GM12878 (cell line): ENCODE results near the gene FDXR. TPM values are rescaled to one million over a fixed set of nuclear protein-coding genes. Genes with fewer than 3 reads are reported as not detected.

Experiments used
- ATAC-seq: fragments of 200-7000 bp; cut with Tn5 transposase; 3 replicates; pipeline ENCODE4 v1.9.1; 2020; ENCODE audit warnings: mild to moderate bottlenecking, moderate library complexity
- BruUV-seq: library from RNA; stranded (reverse); fragments of 400-500 nt; replicated peaks from 2 replicates; lab custom pipeline; 2021; lab: Mats Ljungman, UMichigan
- CTCF ChIA-PET: fragments of 300-600 bp; sonication (Branson Sonifier 250); formaldehyde crosslinking; extraction: SDS; loops from one replicate; lab custom pipeline; 2021; ENCODE audit warnings: inconsistent platforms; lab: Yijun Ruan, JAX
- POLR2A ChIA-PET: fragments of 350-600 bp; formaldehyde crosslinking; extraction: SDS; loops from one replicate; lab custom pipeline; 2021; ENCODE audit warnings: inconsistent platforms; lab: Charles Lee
- RAD21 ChIA-PET: fragments of 300-600 bp; sonication (Branson Sonifier 250); formaldehyde crosslinking; loops from one replicate; lab custom pipeline; 2023; ENCODE audit warnings: antibody characterized with exemption; ENCODE audit not compliant: unreplicated experiment; lab: Charles Lee
- SMC1A ChIA-PET: fragments of 300-600 bp; sonication (Branson Sonifier 250); formaldehyde crosslinking; loops from one replicate; lab custom pipeline; 2023; ENCODE audit not compliant: unreplicated experiment, uncharacterized antibody; lab: Charles Lee
- DNase-seq: peaks from one replicate; pipeline ENCODE4 v3.0.0-alpha.2; 2011; ENCODE audit warnings: low read depth, low spot score
- FAIRE-seq: peaks from 3 replicates; lab custom pipeline; 2011; peaks lifted over from hg19 to GRCh38; lab: Jason Lieb, UNC
- H2AFZ ChIP-seq: 2 replicates; pipeline ENCODE4 v1.6.0; 2011; ENCODE audit warnings: low read depth, low read length, control low read depth; ENCODE audit not compliant: control insufficient read depth
- H3K27ac ChIP-seq: 2 replicates; pipeline ENCODE4 v1.5.1; 2011; ENCODE audit warnings: control low read depth; ENCODE audit not compliant: control insufficient read depth, insufficient read depth
- H3K27me3 ChIP-seq, 2 experiments: replicated peaks in 1 of 2; 2 replicates each; pipeline versions ENCODE4 v1.6.0 to v1.6.1; 2011; ENCODE audit warnings: low read length in 1 of 2; ENCODE audit not compliant: control insufficient read depth in 2 of 2, insufficient read depth in 2 of 2
- H3K36me3 ChIP-seq, 2 experiments: 2 replicates each; pipeline ENCODE4 v1.5.1; 2011; ENCODE audit warnings: low read length in 1 of 2; ENCODE audit not compliant: control insufficient read depth in 2 of 2, insufficient read depth in 2 of 2
- H3K4me1 ChIP-seq: 2 replicates; pipeline ENCODE4 v1.6.1; 2011; ENCODE audit warnings: mild to moderate bottlenecking, low read length, moderate library complexity, mixed read lengths; ENCODE audit not compliant: control insufficient read depth, insufficient read depth
- H3K4me2 ChIP-seq: 2 replicates; pipeline ENCODE4 v1.6.0; 2011; ENCODE audit warnings: control low read depth; ENCODE audit not compliant: control insufficient read depth, insufficient read depth
- H3K4me3 ChIP-seq: fragments of 200-600 bp; sonication (generic); 2 replicates; pipeline ENCODE4 v1.5.1; 2016
- H3K79me2 ChIP-seq: 2 replicates; pipeline ENCODE4 v1.6.0; 2011; ENCODE audit warnings: low read length; ENCODE audit not compliant: control insufficient read depth, insufficient read depth
- H3K9ac ChIP-seq: 2 replicates; pipeline ENCODE4 v1.8.0; 2011; ENCODE audit warnings: low read length, control low read depth, mixed read lengths; ENCODE audit not compliant: control insufficient read depth, insufficient read depth
- H3K9me3 ChIP-seq: replicated peaks from 3 replicates; pipeline ENCODE4 v1.5.1; 2011; ENCODE audit warnings: mild to moderate bottlenecking, low read length; ENCODE audit not compliant: control insufficient read depth, insufficient read depth
- H4K20me1 ChIP-seq: 2 replicates; pipeline ENCODE4 v1.6.0; 2011; ENCODE audit not compliant: control insufficient read depth, insufficient read depth
- HDAC6 ChIP-seq: fragments of 200-600 bp; sonication (generic); IDR thresholded peaks from one replicate; pipeline ENCODE4 v1.8.0; 2017; ENCODE audit warnings: antibody characterized with exemption; ENCODE audit not compliant: unreplicated experiment
- IKZF1 ChIP-seq: fragments of 450-650 bp; conservative IDR thresholded peaks from 2 replicates; pipeline ENCODE4 v1.6.1; 2017; ENCODE audit warnings: antibody characterized with exemption, mild to moderate bottlenecking
- POLR2A ChIP-seq: IDR thresholded peaks from 2 replicates; pipeline ENCODE4 v1.6.1; 2011; ENCODE audit warnings: low read depth, mild to moderate bottlenecking, low read length
- SUPT20H ChIP-seq: IDR thresholded peaks from 2 replicates; pipeline ENCODE4 v1.6.1; 2011; ENCODE audit warnings: low read depth, mild to moderate bottlenecking, low read length, moderate library complexity, borderline replicate concordance; ENCODE audit not compliant: control insufficient read depth
- SUZ12 ChIP-seq: fragments of 200-600 bp; sonication (generic); IDR thresholded peaks from one replicate; pipeline ENCODE4 v1.6.1; 2018; ENCODE audit warnings: antibody characterized with exemption, mild to moderate bottlenecking; ENCODE audit not compliant: unreplicated experiment
- TCF12 ChIP-seq: IDR thresholded peaks from 2 replicates; pipeline ENCODE4 v1.6.1; 2011; ENCODE audit warnings: low read depth, mild to moderate bottlenecking, low read length
- WGBS: methylation state at CpG from one replicate; pipeline ENCODE4 v1.1.6; 2016; ENCODE audit warnings: low lambda C conversion rate; ENCODE audit not compliant: insufficient replicate concordance, insufficient coverage; ENCODE audit errors: missing lambda C conversion rate; 5-methylcytosine and 5-hydroxymethylcytosine counted together
- in situ Hi-C: fragments of 300-500 bp; cut with MboI; formaldehyde crosslinking; loops from 9 replicates; pipeline ENCODE4 v1.14.3; 2018; ENCODE audit warnings: mixed read lengths
- intact Hi-C: fragments of 100-400 bp; cut with micrococcal nuclease; formaldehyde crosslinking; loops from one replicate; pipeline ENCODE4 v1.14.2; 2022; ENCODE audit not compliant: unreplicated experiment
- polyA plus RNA-seq, 11 experiments: library from polyadenylated mRNA; depleted of rRNA in 4 of 11; unstranded in 6 of 11; stranded (reverse) in 5 of 11; fragments of >200 nt; fragmentation: Nextera tagmentation in 4 of 11; fragmentation: Illumina TruSeq in 1 of 11; extraction: Ambion mirVana in 4 of 11; extraction: Trizol in 1 of 11; gene quantifications; 1 replicate in 1 of 11; 2 replicates in 10 of 11; pipeline versions ENCODE4 v1.2.1 to v1.2.3, GENCODE V29; 2011 to 2016; ENCODE audit warnings: inconsistent platforms in 2 of 11, missing spikeins in 2 of 11, low read depth in 1 of 11
- total RNA-seq, 4 experiments: library from RNA; depleted of rRNA in 3 of 4; stranded (reverse); fragments of >200 nt in 3 of 4; fragmentation: Illumina TruSeq in 1 of 4; extraction: Trizol in 1 of 4; gene quantifications; 2 replicates each; pipeline versions ENCODE4 v1.2.1 to v1.2.3, GENCODE V29; 2013 to 2021
- TF ChIP-seq, protein P1 (sequence below), 3 experiments: IDR thresholded peaks in 2 of 3; conservative IDR thresholded peaks in 1 of 3; 2 replicates each; pipeline ENCODE4 v1.5.1; 2011; ENCODE audit warnings: low read depth in 3 of 3, low read length in 3 of 3, mild to moderate bottlenecking in 3 of 3, control low read depth in 2 of 3, moderate library complexity in 2 of 3, inconsistent platforms in 1 of 3, mixed read lengths in 1 of 3; ENCODE audit not compliant: control insufficient read depth in 2 of 3, insufficient read depth in 1 of 3; ENCODE audit errors: extremely low read depth in 1 of 3
- TF ChIP-seq, protein P2 (sequence below): fragments of 450-650 bp; formaldehyde crosslinking; IDR thresholded peaks from 2 replicates; pipeline ENCODE4 v1.5.0; 2022; ENCODE audit warnings: mild to moderate bottlenecking, missing genetic modification characterization

Gene FDXR
- total and polyA plus RNA-seq, 10 of the 15 experiments (the other 5 are each of a cell fraction or from before 2014, with no cell fraction given) = 0.85 to 162 (median 48.2) TPM

DNA sequence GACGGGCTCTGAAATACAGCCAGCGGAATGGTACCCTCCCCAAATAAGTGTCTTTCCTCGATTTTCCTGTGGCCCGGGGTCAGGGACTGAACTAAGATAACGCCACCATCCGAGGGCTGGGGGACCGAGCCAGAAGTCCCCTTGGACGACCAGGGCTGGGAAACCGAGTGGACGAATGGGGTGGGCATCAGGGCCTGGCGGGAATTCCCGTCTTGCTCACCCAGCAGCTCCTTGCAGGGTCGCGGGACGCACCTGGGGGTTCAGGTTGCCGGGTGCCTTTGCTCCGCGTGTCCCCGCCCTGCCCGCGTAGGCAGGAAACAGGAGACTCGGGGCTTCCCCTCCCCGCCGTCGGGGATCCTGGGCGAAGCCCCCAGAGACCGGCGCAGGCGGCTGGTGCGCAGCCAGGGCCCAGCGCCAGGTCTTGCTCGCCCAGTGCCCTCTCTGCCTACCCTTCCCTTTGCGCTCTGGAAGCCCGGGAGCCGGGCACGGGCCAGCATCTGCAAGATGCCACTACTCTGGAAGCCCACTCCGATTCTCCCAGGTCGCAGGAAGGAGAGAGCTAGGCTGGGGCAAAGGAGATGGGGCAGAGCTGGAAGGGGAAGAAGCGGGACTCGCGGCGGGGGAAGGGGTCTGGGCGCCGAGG lies 12.4 kb downstream of the FDXR start:
- Histone ChIP-seq H3K9ac (no peak overlapping the region), H3K4me3 (no peak overlapping the region), H3K27me3 (peaks cover 12 to 14% of the 10 kb centered on the region in 2 experiments), H4K20me1 (no peaks in the 10 kb centered on the region), H2AFZ (no peak overlapping the region), H3K27ac (no peak overlapping the region), H3K4me2 (peak overlapping the region; percentile 48; the same call in 1 of the 2 replicates), H3K9me3 (no peaks in the 10 kb centered on the region), H3K4me1 (no peaks in the 10 kb centered on the region; the same call in 1 of the 2 replicates), H3K36me3 (no peaks in the 10 kb centered on the region), H3K79me2 (no peaks in the 10 kb centered on the region)
- ChIA-PET CTCF (interaction anchor here (1.1 to 10.2 kb wide), 3 partner anchors 50 to 114 kb away, joined by 3 to 98 read pairs (median 5); no protein-coding TSS in a partner anchor), POLR2A (no interaction called here), RAD21 (interaction anchor here (4.9 kb wide), 1 partner anchor 69 kb away, joined by 15 read pairs; no protein-coding TSS in a partner anchor), SMC1A (interaction anchor here (3.4 kb wide), 1 partner anchor 70 kb away, joined by 12 read pairs; no protein-coding TSS in a partner anchor)
- intact Hi-C loops (no loop called here), in situ Hi-C loops (no loop called here)
- ATAC-seq = peak; percentile 11
- BruUV-seq = no TSS peak
- no peak for FAIRE-seq
- DNase-seq = no peak
- 11% methylated on average over 44 of the region's 44 CpGs for WGBS
- TF ChIP-seq HDAC6 = peak; percentile 38
- peak; percentile 23; the same call in 1 of the 2 replicates for TF ChIP-seq IKZF1
- peak; percentile 23; the same call in 1 of the 2 replicates for TF ChIP-seq POLR2A
- no peak for TF ChIP-seq SUPT20H

DNA sequence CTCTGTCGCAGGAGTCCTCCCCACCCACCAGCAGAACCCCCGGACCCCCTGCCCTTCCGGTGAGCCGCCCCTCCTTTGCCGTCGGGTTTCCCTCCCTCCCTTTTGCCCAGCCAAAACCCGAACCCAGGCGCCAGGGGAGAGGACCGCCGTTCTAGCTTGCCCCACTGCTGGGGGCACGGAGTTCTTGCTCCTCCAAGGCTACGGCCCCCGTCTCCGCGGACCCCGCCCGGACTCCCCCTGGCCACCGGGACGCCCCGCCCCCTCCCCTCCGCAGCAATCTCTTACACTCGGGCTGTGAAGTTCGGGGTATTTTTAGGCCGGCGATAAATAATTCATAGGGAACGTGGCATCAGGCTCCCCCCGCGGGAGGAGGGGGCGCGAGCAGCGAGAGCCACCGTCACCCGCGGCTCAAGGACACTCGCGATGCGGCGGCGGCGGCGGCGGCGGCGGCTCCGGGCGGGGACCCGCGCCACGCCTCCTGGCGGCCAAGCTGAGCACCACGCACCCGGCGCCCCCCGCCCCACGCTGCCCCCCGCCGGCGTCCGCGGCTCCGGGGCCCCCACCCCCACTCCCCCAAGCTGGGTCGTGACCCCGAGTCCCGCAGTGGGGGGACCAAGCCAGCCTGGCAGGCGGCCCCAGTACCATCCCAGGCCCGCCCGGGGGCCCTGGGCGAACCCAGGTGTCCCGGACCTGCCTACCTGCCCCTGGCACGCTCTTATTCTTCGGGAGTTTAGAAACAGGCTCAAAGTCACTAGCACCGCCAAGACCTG lies 13.2 kb downstream of the FDXR start, which contains the start of gene GRIN2C:
Gene GRIN2C (minus strand): TSS at position 427 of the 770 bp plus-strand sequence. CDS start 4,793 bp downstream, outside the sequence.
- Histone ChIP-seq H4K20me1 (no peaks in the 10 kb centered on the region), H3K4me2 (peak within 1 kb of the TSS; percentile 48; the same call in 1 of the 2 replicates), H3K27ac (no peak within 1 kb of the TSS), H3K79me2 (no peaks in the 10 kb centered on the region), H3K36me3 (no peaks in the 10 kb centered on the region), H3K9me3 (no peaks in the 10 kb centered on the region), H3K4me3 (no peak within 1 kb of the TSS), H2AFZ (no peak within 1 kb of the TSS), H3K9ac (no peak within 1 kb of the TSS), H3K27me3 (peaks cover 12 to 14% of the 10 kb centered on the region in 2 experiments), H3K4me1 (no peaks in the 10 kb centered on the region)
- RAD21 ChIA-PET = no interaction called here
- DNase-seq = no peak
- peak; percentile 31; the same call in 2 of the 3 replicates for ATAC-seq
- in situ Hi-C loops = loop anchor here (5.0 kb wide), 1 partner anchor 67 kb away; no protein-coding TSS in a partner anchor
- CTCF ChIA-PET = interaction anchor here (1.3 to 10.2 kb wide), 2 partner anchors 68 to 114 kb away, joined by 5 to 98 read pairs; no protein-coding TSS in a partner anchor
- no peak for FAIRE-seq
- no TSS peak for BruUV-seq
- intact Hi-C loops = no loop called here
- WGBS = 6% methylated on average over 32 of the region's 72 CpGs
- POLR2A ChIA-PET = no interaction called here
- SMC1A ChIA-PET = interaction anchor here (1.5 kb wide), 1 partner anchor 69 kb away, joined by 7 read pairs; no protein-coding TSS in a partner anchor
- TF ChIP-seq SUZ12 (peak; percentile 84), TCF12 (no peak)
- TF ChIP-seq, protein P1, sequence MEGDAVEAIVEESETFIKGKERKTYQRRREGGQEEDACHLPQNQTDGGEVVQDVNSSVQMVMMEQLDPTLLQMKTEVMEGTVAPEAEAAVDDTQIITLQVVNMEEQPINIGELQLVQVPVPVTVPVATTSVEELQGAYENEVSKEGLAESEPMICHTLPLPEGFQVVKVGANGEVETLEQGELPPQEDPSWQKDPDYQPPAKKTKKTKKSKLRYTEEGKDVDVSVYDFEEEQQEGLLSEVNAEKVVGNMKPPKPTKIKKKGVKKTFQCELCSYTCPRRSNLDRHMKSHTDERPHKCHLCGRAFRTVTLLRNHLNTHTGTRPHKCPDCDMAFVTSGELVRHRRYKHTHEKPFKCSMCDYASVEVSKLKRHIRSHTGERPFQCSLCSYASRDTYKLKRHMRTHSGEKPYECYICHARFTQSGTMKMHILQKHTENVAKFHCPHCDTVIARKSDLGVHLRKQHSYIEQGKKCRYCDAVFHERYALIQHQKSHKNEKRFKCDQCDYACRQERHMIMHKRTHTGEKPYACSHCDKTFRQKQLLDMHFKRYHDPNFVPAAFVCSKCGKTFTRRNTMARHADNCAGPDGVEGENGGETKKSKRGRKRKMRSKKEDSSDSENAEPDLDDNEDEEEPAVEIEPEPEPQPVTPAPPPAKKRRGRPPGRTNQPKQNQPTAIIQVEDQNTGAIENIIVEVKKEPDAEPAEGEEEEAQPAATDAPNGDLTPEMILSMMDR (IDR thresholded peaks at IDR 0.05 in 2 of 3, conservative IDR thresholded peaks at IDR 0.05 in 1 of 3; ENCODE audit: control insufficient read depth in 2 of 3, extremely low read depth in 1 of 3, insufficient read depth in 1 of 3, low read depth in 3 of 3, low read length in 3 of 3) = peak in 1 of 3 experiments; percentile 13; a peak in 1 of 6 replicates
- TF ChIP-seq, protein P2, sequence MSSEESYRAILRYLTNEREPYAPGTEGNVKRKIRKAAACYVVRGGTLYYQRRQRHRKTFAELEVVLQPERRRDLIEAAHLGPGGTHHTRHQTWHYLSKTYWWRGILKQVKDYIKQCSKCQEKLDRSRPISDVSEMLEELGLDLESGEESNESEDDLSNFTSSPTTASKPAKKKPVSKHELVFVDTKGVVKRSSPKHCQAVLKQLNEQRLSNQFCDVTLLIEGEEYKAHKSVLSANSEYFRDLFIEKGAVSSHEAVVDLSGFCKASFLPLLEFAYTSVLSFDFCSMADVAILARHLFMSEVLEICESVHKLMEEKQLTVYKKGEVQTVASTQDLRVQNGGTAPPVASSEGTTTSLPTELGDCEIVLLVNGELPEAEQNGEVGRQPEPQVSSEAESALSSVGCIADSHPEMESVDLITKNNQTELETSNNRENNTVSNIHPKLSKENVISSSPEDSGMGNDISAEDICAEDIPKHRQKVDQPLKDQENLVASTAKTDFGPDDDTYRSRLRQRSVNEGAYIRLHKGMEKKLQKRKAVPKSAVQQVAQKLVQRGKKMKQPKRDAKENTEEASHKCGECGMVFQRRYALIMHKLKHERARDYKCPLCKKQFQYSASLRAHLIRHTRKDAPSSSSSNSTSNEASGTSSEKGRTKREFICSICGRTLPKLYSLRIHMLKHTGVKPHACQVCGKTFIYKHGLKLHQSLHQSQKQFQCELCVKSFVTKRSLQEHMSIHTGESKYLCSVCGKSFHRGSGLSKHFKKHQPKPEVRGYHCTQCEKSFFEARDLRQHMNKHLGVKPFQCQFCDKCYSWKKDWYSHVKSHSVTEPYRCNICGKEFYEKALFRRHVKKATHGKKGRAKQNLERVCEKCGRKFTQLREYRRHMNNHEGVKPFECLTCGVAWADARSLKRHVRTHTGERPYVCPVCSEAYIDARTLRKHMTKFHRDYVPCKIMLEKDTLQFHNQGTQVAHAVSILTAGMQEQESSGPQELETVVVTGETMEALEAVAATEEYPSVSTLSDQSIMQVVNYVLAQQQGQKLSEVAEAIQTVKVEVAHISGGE (CRISPR knock-in tag) = no peak
